Suppressor macrophage (primary cell): ENCODE measurements around the gene CREB5.
"Not testable (repeated sequence)": the region's sequence is repeated elsewhere in the genome, so short reads cannot be mapped to it uniquely, and the experiment has no call there.

Experiments used
- DNase-seq, 4 experiments: peaks; one replicate each; pipeline ENCODE4 v3.0.0-alpha.2; 2020 to 2022
- total RNA-seq, 17 experiments: gene quantifications; one replicate each; lab custom pipeline; 2026; ENCODE audit warnings: mixed read lengths in 6 of 17, inconsistent platforms in 3 of 17; lab: John Stamatoyannopoulos, UW

The CREB5 gene
- 2.4 to 36.5 (median 7.2) reads per million in 17 experiments for total RNA-seq

GRCh38 chr7:28411876-28412662, at the start of gene CREB5:
TSS of gene CREB5 (plus strand) at chr7:28412518. CDS start at chr7:28412915, 397 bp downstream.
- DNase-seq, result peak in 2 of 4 experiments; percentile 9 to 31

DNA sequence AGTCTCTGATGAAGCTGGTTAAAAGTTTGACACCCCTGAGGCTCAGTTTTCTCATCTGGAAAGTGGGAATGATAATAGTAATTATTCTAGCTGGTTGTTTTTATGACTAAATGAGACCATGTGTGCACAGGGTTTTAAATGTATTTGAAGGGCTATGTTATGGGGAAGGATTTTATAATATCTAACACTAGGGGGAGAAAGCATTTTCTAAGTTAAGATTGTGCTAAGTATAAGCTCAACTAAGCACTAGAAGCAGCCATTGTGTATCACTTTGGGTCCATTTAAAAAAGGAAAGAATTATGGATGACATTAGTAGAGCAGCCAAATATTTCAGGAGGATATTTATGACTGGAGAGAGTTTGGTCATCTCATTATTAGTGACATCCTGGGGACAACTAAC, 49.5 kb upstream of the CREB5 start:
- DNase-seq, result peak in 2 of 4 experiments; percentile 6 to 29

GRCh38 chr7:28364082-28364481, 48.2 kb upstream of the CREB5 start:
- DNase-seq, result peak in 2 of 4 experiments; percentile 3 to 6

GRCh38 chr7:28369523-28369922, 42.8 kb upstream of the CREB5 start:
- DNase-seq, result no peak

DNA sequence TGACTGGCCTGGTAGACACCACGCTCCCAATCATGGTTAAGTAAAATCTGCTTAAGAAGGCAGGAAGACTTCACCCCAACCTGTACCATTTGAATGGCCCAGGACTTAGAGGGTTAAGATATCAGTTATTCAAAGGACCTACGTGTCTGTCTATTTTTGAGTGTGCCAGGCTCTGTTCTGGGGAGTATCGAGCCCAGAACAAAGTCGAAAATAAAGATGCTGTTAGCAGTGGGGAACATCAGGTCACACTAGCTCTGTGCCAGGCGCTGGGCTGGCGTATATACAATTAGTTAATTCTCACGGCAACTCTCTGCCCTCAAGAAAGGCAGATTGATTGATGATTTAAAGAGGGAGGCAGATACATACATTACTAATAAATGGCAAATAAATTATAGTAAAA, 40.5 kb upstream of the CREB5 start:
- no peak for DNase-seq

DNA sequence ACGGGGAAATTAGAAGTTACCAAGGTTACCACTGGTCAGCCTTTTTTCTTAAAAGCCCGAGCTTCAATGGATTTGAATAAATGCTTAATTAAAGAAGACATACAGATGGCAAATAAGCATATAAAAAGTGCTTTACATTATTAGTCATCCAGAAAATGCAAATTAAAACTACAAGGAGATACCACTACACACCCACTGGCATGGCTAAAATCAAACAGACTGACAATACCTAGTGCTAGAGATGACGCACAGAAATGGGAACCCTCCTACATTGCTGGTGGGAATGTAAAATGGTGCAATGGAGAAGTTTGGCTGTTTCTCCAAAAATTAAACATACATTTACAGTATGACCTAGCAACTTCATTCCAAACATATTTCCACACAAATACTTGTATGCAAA, 38.3 kb upstream of the CREB5 start:
- no peak for DNase-seq

DNA sequence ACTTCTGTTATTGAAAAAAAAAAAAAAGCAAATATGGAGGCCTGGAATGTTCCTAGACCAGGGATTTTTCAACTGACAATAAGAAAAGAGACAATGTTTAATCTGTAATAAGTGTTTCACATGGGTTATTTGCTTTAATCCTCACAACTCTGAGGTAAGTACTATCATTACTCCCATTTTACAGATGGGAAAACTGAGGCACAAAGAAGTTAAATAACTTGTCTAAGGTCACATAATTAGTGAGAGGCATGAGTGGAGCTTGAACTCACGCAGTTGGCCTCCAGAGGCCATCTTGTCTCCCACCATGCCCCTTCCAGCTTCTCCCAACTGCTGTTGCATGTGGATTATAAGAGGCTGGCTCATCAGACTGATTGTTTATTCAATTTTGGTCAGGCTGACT, 36.6 kb upstream of the CREB5 start:
- DNase-seq, result no peak

DNA sequence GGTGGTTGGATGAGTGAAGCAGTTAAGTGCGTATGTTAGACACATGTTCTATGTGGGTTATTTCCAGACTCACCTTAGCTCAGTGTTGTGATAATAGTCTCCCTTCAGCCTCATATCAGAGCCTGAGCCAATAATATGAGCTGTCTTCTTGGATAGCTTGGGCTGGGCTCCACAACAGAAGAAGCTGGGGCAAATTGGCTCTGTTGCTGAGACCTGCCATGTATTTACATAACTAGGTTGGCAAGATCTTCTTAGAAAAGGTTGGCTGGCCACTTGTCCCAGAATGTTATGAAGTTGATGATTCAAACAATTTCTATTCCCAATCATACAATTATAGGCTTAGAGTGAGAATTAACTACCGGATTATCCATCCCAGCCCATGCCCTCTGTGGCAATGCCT, 35.7 kb upstream of the CREB5 start:
- no peak for DNase-seq

DNA sequence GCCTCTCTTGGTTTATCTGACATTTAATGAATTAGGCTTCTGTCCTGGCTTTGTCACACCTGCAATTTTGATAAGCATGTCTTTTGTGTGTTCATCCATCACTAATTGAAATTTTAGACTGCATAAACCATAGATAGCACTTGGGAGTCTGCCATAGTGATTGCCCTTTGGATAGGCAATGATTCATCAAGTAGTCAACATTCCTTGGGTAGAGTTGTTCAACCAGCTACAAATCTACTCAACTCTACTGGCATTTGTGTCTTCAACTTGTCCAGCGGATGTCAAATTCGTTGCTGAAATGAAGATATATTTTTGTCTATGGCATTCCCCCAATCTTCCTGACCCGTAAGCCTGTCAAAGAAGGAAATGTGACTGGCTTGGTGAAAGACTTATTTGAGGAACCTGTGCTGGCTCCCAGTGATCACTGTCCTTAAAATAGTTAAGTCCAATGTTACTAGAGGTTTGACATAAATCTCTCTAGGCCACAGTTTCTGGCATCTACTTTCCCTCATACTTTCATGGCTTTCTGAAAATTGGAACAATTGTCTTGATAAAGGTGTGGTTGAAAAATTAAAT, 33.7 kb upstream of the CREB5 start:
- DNase-seq, result no peak

- no peak for DNase-seq
These were observed 30.9 kb upstream of the CREB5 start for GRCh38 chr7:28381466-28381865.

GRCh38 chr7:28382144-28382543, 30.2 kb upstream of the CREB5 start:
- DNase-seq, result no peak

DNA sequence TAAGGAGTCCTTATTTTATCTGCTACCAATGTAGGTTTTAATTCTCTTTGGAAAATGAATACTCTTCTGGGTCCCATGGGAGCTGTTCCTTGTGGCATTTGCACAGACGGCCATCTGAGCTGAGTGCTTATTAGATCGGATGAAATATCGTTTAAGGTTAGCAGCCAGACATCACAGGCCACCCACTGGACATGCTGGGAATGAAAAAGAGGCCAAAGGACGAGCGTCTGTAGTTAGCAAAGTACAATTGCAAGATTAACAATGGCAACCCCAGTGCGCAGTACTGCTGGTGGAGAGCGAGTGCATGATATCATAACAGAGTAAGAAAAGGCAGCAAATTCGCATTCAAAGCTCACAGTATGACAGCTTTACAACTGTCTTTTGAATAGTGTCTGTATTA, 28.3 kb upstream of the CREB5 start:
- no peak for DNase-seq

DNA sequence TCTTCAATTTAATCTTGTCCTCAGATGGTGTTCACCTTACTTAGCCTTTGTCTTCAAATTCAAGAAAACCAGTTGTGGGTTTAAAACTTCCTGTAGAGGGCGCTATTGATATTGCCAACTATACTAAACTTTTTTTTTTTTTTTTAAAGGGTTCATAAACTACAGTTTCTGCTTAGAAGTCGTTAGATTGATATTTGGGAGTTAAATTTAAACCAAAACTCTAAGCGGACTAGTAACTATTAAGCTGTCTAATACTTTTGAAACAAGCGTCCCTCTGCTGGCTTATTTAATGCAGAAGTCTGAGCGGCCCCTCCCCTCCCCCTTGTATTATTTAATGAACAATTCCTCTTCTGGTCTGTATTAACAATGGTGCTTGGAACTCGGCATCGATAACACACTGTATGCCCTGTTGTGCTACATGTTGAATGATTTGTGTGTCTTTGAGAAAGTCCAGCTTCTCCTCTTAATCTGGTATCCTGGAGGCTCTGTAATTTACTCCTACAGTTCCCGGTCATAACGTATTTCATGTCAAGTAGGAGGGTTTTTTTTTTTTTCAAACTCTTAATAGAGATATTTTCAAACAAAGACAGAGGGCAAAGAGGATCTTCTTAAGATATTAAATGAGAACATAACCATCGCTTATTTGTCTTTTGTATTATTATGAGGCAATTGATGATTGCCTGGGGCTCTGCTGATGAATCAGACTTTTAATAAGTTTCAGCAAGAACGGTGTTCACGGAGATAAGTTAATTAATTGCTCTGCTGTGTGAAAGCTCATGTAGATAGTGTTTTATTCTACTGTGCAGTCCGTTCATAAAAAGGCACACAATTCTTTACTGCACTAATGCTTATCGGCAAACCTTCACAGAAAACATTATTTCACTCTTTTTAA, 22.6 kb upstream of the CREB5 start:
- DNase-seq, result peak; percentile 55 to 90 (median 74)

DNA sequence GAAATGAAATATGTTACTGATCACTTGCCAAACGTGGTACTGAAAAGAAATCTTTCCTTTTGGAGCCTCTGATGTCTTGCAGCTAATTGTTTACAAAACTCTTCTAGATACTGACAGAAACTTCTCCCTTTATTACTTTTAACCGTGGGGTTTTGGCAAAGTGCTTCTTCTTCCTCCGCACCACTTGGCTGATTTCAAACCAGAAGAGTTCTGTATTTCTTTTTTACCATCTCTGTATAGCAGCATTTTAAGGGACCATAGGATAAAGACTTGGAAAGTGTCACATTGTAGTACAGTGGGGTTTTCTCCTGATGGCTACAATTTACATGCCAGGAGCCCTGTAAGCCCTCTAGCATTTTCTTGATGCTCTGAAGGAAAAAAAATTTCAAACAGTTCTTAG, 21.9 kb upstream of the CREB5 start:
- no peak for DNase-seq

GRCh38 chr7:28392289-28392688, 20.0 kb upstream of the CREB5 start:
- DNase-seq, result no peak

DNA sequence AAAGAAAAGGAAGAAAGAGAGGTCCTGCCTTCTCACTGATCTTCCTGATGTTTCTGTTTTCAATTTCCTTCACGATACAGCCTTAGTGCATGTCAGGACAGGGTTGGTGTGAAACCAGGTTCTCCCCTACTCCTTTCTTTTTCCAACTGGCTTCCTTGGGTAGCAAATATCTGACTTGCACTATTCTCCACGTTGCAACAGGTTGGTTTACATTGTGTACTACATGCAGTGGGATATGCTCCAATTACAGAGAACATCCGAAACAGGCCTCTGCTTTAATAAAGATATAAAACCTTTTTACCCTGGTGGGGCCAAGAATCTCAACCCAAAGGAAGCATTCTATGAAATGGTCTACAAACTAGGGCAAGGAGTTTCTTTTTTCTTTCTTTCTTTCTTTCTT, 16.9 kb upstream of the CREB5 start:
- DNase-seq, result no peak

- no peak for DNase-seq
These were observed 16.5 kb upstream of the CREB5 start for GRCh38 chr7:28395831-28396230.

- DNase-seq, result no peak
These were observed 15.2 kb upstream of the CREB5 start for GRCh38 chr7:28397141-28397540.

DNA sequence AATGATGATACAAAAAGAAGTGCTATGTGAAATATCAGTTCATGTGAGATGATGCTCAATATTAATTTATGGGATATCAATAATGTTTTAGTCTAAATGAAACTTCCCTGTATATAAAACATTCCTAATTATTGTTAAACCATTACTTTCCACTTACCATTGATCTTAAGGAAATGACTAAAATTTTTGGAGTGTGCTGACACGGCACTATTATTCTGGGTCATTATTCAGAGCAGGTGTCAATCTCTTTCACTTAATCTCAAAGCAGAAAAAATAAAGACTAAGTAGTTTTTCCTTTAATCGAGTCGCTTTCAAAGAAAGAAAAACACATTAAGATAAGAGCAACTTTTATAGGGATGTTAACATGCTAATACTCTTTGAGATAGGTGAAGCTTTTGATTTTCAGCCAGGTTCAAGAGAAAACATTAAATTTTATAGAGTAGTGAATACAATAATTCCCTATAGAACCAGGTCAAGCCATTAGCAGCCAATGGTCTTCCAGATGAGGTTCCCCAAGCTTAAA, 11.4 kb upstream of the CREB5 start:
- DNase-seq, result no peak

GRCh38 chr7:28401567-28401966, 10.8 kb upstream of the CREB5 start:
- not testable (repeated sequence) for DNase-seq

GRCh38 chr7:28405662-28406061, 6.7 kb upstream of the CREB5 start:
- DNase-seq, result peak; percentile 72 to 87 (median 79)

DNA sequence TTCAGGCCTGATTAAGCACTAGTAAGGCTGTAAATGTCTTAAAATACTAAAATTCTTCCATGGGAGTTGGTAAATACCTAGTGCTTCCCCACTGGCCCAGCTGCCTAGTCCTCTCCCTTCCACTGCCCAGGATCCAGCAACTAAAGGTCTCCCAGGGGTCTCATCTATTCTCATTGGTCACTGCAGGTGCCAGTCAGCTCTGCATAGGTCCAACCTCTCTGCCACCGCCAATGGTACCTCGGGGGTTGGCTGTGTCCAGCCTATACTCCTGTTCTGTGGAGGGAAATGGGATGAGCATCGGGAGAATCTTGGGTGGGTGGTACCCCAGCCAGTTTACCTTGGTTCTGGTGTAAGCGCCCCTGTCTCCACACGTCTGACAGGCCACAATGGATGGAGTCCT, 6.1 kb upstream of the CREB5 start:
- no peak for DNase-seq

DNA sequence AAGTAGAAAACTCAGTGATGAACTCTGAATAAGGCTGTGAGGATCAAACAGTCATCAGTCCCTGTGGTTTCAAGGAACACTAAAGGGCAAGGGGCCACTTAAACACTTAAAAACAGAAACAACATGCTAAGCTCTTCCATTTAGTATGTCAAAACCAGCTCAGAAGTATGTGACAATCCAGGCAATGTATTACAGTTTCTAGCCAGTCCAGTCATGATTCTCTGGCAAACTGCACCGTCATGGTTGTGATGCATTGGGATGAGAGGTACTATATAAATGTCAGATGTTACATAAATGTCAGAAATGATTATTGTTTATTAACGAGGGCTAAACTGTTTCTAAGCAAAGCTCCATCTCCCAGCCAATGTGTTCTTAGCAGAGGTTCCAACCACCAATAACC, 4.7 kb upstream of the CREB5 start:
- DNase-seq, result peak; percentile 36 to 73 (median 42)
